Hindlimb muscle (tissue), 1 donor: Measurements from ENCODE around the gene RRP8. TPM values are rescaled to one million over a fixed set of nuclear protein-coding genes. Genes with fewer than 3 reads are reported as not detected.

Experiments used
- DNase-seq: peaks from one replicate; pipeline ENCODE4 v3.0.0-alpha.2; 2013
- polyA plus RNA-seq: library from polyadenylated mRNA; unstranded; fragments of 120-200 nt; gene quantifications from one replicate; pipeline ENCODE4 v1.2.1, GENCODE V29; 2013; ENCODE audit not compliant: insufficient read length

Gene RRP8
- polyA plus RNA-seq, 1 donor, result 22.3 TPM

- DNase-seq, result no peak
Observed at GRCh38 chr11:6567371-6567745, 36.1 kb downstream of the RRP8 start.

- no peak for DNase-seq
Observed at GRCh38 chr11:6566704-6567370, 36.6 kb downstream of the RRP8 start.

GRCh38 chr11:6565988-6566703 is 37.3 kb downstream of the RRP8 start:
- DNase-seq, result no peak

- DNase-seq, result no peak
Observed at GRCh38 chr11:6565325-6565724, 38.1 kb downstream of the RRP8 start.

GRCh38 chr11:6563667-6564066 is 39.7 kb downstream of the RRP8 start:
- DNase-seq, result no peak

GRCh38 chr11:6563121-6563619 is 40.2 kb downstream of the RRP8 start:
- DNase-seq, result no peak

- no peak for DNase-seq
Observed at GRCh38 chr11:6561288-6561687, 42.1 kb downstream of the RRP8 start.

- DNase-seq, result no peak
Observed at GRCh38 chr11:6559369-6559768, 44.0 kb downstream of the RRP8 start.

- DNase-seq, result no peak
Observed at GRCh38 chr11:6557761-6558674, 45.4 kb downstream of the RRP8 start.

- DNase-seq, result no peak
Observed at GRCh38 chr11:6557063-6557462, 46.4 kb downstream of the RRP8 start.

- no peak for DNase-seq
Observed at GRCh38 chr11:6556139-6556949, 47.1 kb downstream of the RRP8 start.

- DNase-seq, result no peak
Observed at GRCh38 chr11:6554828-6555706, 48.3 kb downstream of the RRP8 start.

GRCh38 chr11:6553634-6554033 is 49.8 kb downstream of the RRP8 start:
- DNase-seq, result no peak

- DNase-seq, result no peak
Observed at GRCh38 chr11:6548641-6549040, 54.8 kb downstream of the RRP8 start.

- DNase-seq, result no peak
Observed at GRCh38 chr11:6548121-6548520, 55.3 kb downstream of the RRP8 start.

- no peak for DNase-seq
Observed at GRCh38 chr11:6547177-6547576, 56.2 kb downstream of the RRP8 start.

GRCh38 chr11:6546735-6547134 is 56.7 kb downstream of the RRP8 start:
- no peak for DNase-seq

- DNase-seq, result no peak
Observed at GRCh38 chr11:6545917-6546605, 57.4 kb downstream of the RRP8 start.
